ENCODE data around the gene CDKN2B. TPM values are rescaled to one million over a fixed set of nuclear protein-coding genes. Genes with fewer than 3 reads are reported as not detected.
A peak's percentile ranks its signal among the peaks of the same experiment; 100 is the strongest.

The CDKN2B gene
- total and polyA plus RNA-seq, 2 of the 13 experiments (the other 11 are each of a cell fraction or from before 2014, with no cell fraction given), result 1.4 to 1.5 TPM

- TF ChIP-seq SRSF9 (IDR thresholded peaks at IDR 0.05; ENCODE audit: borderline replicate concordance, insufficient read depth, low read depth, low read length, poor library complexity, severe bottlenecking) (no peak), ZNF564 (CRISPR knock-in tag; IDR thresholded peaks at IDR 0.05) (peak; percentile 31; the same call in 1 of the 2 replicates), ZNF354B (CRISPR knock-in tag; IDR thresholded peaks at IDR 0.05) (no peak), HNRNPH1 (optimal IDR thresholded peaks at IDR 0.05; ENCODE audit: low read depth, low read length) (no peak), RFX3 (CRISPR knock-in tag; IDR thresholded peaks at IDR 0.05) (no peak; the same call in 1 of the 2 replicates), ELF4 (CRISPR knock-in tag; IDR thresholded peaks at IDR 0.05; ENCODE audit: borderline replicate concordance) (no peak), ZNF629 (CRISPR knock-in tag; conservative IDR thresholded peaks at IDR 0.05) (no peak), PRDM10 (CRISPR knock-in tag; IDR thresholded peaks at IDR 0.05; ENCODE audit: low read depth) (0 out of 2 replicates have a peak, but pooled peaks have one; percentile 16), IKZF5 (CRISPR knock-in tag; IDR thresholded peaks at IDR 0.05) (peak; percentile 26), ZNF597 (CRISPR knock-in tag; IDR thresholded peaks at IDR 0.05) (no peak), AHR (CRISPR knock-in tag; IDR thresholded peaks at IDR 0.05) (no peak), ZNF674 (CRISPR knock-in tag; IDR thresholded peaks at IDR 0.05; ENCODE audit: low read depth) (no peak), YEATS2 (CRISPR knock-in tag; IDR thresholded peaks at IDR 0.05; ENCODE audit: borderline replicate concordance) (no peak), GFI1 (CRISPR knock-in tag; IDR thresholded peaks at IDR 0.05; ENCODE audit: borderline replicate concordance) (no peak), TFDP1 (CRISPR knock-in tag; IDR thresholded peaks at IDR 0.05; ENCODE audit: borderline replicate concordance) (peak; percentile 35; the same call in 1 of the 2 replicates), PHF8 (CRISPR knock-in tag; IDR thresholded peaks at IDR 0.05) (peak; percentile 65; the same call in 1 of the 2 replicates), ZFAT (CRISPR knock-in tag; conservative IDR thresholded peaks at IDR 0.05) (no peak), STAT5B (CRISPR knock-in tag; IDR thresholded peaks at IDR 0.05) (no peak), NFE2L2 (IDR thresholded peaks at IDR 0.05; ENCODE audit: low read length) (no peak), ZNF343 (CRISPR knock-in tag; IDR thresholded peaks at IDR 0.05) (no peak), ZNF432 (CRISPR knock-in tag; IDR thresholded peaks at IDR 0.05; ENCODE audit: borderline replicate concordance) (no peak), KDM1A (CRISPR knock-in tag; IDR thresholded peaks at IDR 0.05) (no peak), ZNF766 (CRISPR knock-in tag; IDR thresholded peaks at IDR 0.05; ENCODE audit: borderline replicate concordance) (no peak), GZF1 (CRISPR knock-in tag; IDR thresholded peaks at IDR 0.05) (no peak)
Observed at GRCh38 chr9:22008717-22009505, at the start of gene CDKN2B (continued).
